Breast epithelium (tissue), 3 donors: ENCODE results near the gene CDH23.

Source experiments
- POLR2A ChIP-seq: fragments of 450-650 bp; IDR thresholded peaks from one replicate; pipeline ENCODE4 v1.6.1; 2016; ENCODE audit warnings: antibody characterized with exemption, mild to moderate bottlenecking, moderate library complexity
- POLR2AphosphoS5 ChIP-seq, 3 donors: sonication (generic); formaldehyde crosslinking; IDR thresholded peaks; one replicate each; pipeline ENCODE4 v1.6.1; 2017; ENCODE audit warnings: antibody characterized with exemption in 3 of 3

DNA sequence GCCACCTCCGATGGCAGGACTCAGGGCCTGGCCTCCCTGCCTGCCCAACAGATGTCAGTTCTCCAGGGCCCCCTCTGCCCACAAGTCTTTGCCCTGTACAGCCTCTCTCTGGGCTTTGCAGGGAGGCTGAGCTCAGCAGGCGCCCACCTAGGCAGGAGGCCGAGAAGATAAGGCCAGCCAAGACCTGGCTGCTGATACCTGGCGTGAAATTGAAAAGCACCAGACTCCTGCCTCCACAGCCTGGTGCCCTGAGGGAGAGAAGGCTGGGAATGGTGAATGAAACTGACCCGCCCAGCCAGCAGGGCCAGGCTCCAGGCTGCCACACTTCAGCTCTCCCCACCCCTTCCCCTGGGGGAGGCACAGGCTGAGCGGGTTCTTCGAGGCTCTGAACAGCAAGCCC is 145.8 kb downstream of the CDH23 start:
- TF ChIP-seq POLR2AphosphoS5 (IDR thresholded peaks at IDR 0.05) (no peak), POLR2A (no peak)
